Activated naive CD8-positive, alpha-beta T cell (primary cell): ENCODE data around the gene TPT1.

Experiments used
- H3K27ac Mint-ChIP-seq: one replicate; pipeline ENCODE4 v1.8.0; 2021; ENCODE audit warnings: mixed read lengths
- H3K27me3 Mint-ChIP-seq: one replicate; pipeline ENCODE4 v1.8.0; 2021; ENCODE audit warnings: mixed read lengths
- H3K36me3 Mint-ChIP-seq: one replicate; pipeline ENCODE4 v1.8.0; 2021; ENCODE audit warnings: mixed read lengths
- H3K4me1 Mint-ChIP-seq: one replicate; pipeline ENCODE4 v1.8.0; 2021; ENCODE audit warnings: low read depth, mixed read lengths
- H3K4me3 Mint-ChIP-seq: one replicate; pipeline ENCODE4 v1.8.0; 2021; ENCODE audit warnings: mild to moderate bottlenecking, mixed read lengths
- H3K9me3 Mint-ChIP-seq: one replicate; pipeline ENCODE4 v1.8.0; 2021; ENCODE audit warnings: low read depth, mixed read lengths

The TPT1 gene

DNA sequence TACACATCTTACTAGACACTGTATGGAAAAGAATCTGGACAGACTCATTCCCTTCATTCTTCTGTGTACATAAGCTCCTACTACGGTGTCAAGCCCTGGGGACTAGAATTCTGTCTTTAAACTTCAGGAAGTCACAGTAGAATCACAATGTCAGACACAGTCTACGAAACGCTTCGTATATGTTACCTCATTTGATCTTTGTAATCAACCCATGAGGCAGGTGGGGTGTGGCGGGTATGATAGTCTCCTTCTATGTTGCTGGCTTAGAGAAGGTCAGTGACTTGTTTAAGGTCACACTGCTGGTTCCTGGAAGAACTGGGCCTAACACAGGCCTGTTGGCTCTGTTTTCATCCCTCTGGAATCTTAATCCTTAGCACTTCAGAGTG, 32.2 kb upstream of the TPT1 start:
- Mint-ChIP-seq H3K36me3 (peaks cover 5% of the 10 kb centered on the region), H3K27me3 (no peaks in the 10 kb centered on the region), H3K9me3 (no peaks in the 10 kb centered on the region), H3K27ac (no peak overlapping the region), H3K4me3 (no peak overlapping the region), H3K4me1 (peaks cover 25% of the 10 kb centered on the region)

GRCh38 chr13:45372189-45373161, 31.5 kb upstream of the TPT1 start:
- no peaks in the 10 kb centered on the region for H3K27me3 Mint-ChIP-seq
- peaks cover 32% of the 10 kb centered on the region for H3K4me1 Mint-ChIP-seq
- peaks cover 5% of the 10 kb centered on the region for H3K36me3 Mint-ChIP-seq
- no peak overlapping the region for H3K27ac Mint-ChIP-seq
- H3K9me3 Mint-ChIP-seq, result no peaks in the 10 kb centered on the region
- no peak overlapping the region for H3K4me3 Mint-ChIP-seq

GRCh38 chr13:45370922-45371406, 30.0 kb upstream of the TPT1 start:
- Mint-ChIP-seq H3K36me3 (peaks cover 5% of the 10 kb centered on the region), H3K4me3 (no peak overlapping the region), H3K9me3 (no peaks in the 10 kb centered on the region), H3K27ac (no peak overlapping the region), H3K27me3 (no peaks in the 10 kb centered on the region), H3K4me1 (peaks cover 41% of the 10 kb centered on the region)

DNA sequence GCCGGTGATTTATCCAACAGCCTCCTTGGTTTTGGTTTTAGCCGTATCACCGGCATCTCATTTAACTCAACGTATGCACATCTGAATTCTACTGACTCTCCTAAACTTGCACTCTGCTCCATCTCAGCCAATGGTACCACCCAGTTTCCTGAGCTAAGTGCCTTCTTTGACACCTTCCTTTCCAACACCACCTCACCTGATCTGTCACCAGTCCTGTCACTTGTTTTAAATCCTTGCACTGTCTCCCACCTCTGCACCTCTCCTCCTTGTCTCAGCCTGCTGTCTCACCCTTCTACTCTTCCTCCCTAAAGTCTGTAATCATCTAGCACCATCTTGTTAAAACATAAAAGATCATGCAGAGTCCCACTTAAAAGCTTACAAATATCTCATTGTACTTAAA, 28.1 kb upstream of the TPT1 start:
- Mint-ChIP-seq H3K4me1 (peaks cover 51% of the 10 kb centered on the region), H3K27me3 (no peaks in the 10 kb centered on the region), H3K36me3 (peaks cover 7% of the 10 kb centered on the region), H3K4me3 (no peak overlapping the region), H3K9me3 (no peaks in the 10 kb centered on the region), H3K27ac (peak overlapping the region; percentile 82)

DNA sequence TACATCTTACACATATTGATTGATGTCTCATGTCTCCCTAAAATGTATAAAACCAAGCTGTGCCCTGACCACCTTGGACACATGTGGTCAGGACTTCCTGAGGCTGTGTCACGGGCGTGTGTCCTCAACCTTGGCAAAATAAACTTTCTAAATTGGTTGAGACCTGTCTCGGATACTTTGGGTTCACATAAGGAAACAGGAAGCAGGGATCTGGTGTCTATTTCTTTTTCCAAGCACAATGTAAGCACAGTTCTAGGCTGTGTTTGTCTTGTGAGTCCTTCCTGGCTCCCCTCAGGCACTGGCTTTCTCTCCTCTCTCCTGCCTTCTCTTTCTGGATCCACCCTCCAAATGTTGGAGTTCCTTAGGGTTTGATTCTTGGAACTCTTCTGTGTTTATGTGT, 27.6 kb upstream of the TPT1 start:
- H3K27ac Mint-ChIP-seq, result peak overlapping the region; percentile 82
- no peak overlapping the region for H3K4me3 Mint-ChIP-seq
- peaks cover 56% of the 10 kb centered on the region for H3K4me1 Mint-ChIP-seq
- H3K36me3 Mint-ChIP-seq, result peaks cover 7% of the 10 kb centered on the region
- H3K27me3 Mint-ChIP-seq, result no peaks in the 10 kb centered on the region
- peaks cover 4% of the 10 kb centered on the region for H3K9me3 Mint-ChIP-seq

- peaks cover 9% of the 10 kb centered on the region for H3K36me3 Mint-ChIP-seq
- H3K9me3 Mint-ChIP-seq, result peaks cover 4% of the 10 kb centered on the region
- H3K27me3 Mint-ChIP-seq, result no peaks in the 10 kb centered on the region
- peak overlapping the region; percentile 68 for H3K4me3 Mint-ChIP-seq
- peak overlapping the region; percentile 82 for H3K27ac Mint-ChIP-seq
- peaks cover 59% of the 10 kb centered on the region for H3K4me1 Mint-ChIP-seq
Measured at GRCh38 chr13:45368005-45368404, 27.0 kb upstream of the TPT1 start.

DNA sequence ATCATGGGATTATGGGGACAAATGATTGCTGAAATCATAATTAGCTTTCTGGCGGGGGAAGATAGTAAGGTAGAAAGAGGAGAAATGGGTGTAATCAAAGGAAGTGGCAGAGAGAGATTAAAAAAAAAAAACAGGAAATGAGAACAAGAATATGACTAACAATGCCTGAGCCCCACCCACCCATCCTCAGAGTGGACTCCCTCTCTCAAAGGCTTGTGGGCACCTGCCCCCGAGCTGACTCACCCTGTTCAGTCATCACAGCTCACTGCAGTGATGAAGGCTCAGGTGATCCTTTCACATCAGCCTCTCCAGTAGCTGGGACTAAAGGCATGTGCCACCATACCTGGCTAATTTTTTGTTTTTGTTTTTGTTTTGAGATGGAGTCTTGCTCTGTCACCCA, 26.4 kb upstream of the TPT1 start:
- H3K27me3 Mint-ChIP-seq, result no peaks in the 10 kb centered on the region
- peaks cover 4% of the 10 kb centered on the region for H3K9me3 Mint-ChIP-seq
- H3K27ac Mint-ChIP-seq, result peak overlapping the region; percentile 82
- H3K36me3 Mint-ChIP-seq, result peaks cover 9% of the 10 kb centered on the region
- peak overlapping the region; percentile 68 for H3K4me3 Mint-ChIP-seq
- H3K4me1 Mint-ChIP-seq, result peaks cover 63% of the 10 kb centered on the region

DNA sequence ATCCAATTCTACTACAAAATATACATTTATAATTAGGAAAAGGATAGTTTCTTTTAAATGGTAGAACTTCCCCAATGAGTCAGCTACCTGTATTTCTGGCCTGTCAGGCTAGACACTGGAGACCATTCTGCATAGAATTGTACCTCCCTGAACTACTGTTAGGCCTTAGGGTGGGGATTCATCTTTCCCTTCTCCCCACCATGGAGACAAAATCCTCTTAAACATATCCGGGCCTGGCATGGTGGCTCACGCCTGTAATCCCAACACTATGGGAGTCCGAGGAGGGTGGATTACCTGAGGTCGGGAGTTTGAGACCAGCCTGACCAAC, 24.5 kb upstream of the TPT1 start:
- peaks cover 16% of the 10 kb centered on the region for H3K36me3 Mint-ChIP-seq
- no peaks in the 10 kb centered on the region for H3K27me3 Mint-ChIP-seq
- peaks cover 4% of the 10 kb centered on the region for H3K9me3 Mint-ChIP-seq
- peak overlapping the region; percentile 22 for H3K27ac Mint-ChIP-seq
- H3K4me3 Mint-ChIP-seq, result no peak overlapping the region
- peaks cover 64% of the 10 kb centered on the region for H3K4me1 Mint-ChIP-seq

- Mint-ChIP-seq H3K27me3 (no peaks in the 10 kb centered on the region), H3K27ac (peak overlapping the region; percentile 80), H3K4me3 (no peak overlapping the region), H3K36me3 (peaks cover 19% of the 10 kb centered on the region), H3K4me1 (peaks cover 63% of the 10 kb centered on the region), H3K9me3 (peaks cover 4% of the 10 kb centered on the region)
Measured at GRCh38 chr13:45364876-45365557, 24.0 kb upstream of the TPT1 start.

GRCh38 chr13:45362939-45363338, 22.0 kb upstream of the TPT1 start:
- no peak overlapping the region for H3K4me3 Mint-ChIP-seq
- H3K27me3 Mint-ChIP-seq, result no peaks in the 10 kb centered on the region
- peaks cover 45% of the 10 kb centered on the region for H3K4me1 Mint-ChIP-seq
- H3K9me3 Mint-ChIP-seq, result peaks cover 4% of the 10 kb centered on the region
- H3K36me3 Mint-ChIP-seq, result peaks cover 16% of the 10 kb centered on the region
- H3K27ac Mint-ChIP-seq, result peak overlapping the region; percentile 8

DNA sequence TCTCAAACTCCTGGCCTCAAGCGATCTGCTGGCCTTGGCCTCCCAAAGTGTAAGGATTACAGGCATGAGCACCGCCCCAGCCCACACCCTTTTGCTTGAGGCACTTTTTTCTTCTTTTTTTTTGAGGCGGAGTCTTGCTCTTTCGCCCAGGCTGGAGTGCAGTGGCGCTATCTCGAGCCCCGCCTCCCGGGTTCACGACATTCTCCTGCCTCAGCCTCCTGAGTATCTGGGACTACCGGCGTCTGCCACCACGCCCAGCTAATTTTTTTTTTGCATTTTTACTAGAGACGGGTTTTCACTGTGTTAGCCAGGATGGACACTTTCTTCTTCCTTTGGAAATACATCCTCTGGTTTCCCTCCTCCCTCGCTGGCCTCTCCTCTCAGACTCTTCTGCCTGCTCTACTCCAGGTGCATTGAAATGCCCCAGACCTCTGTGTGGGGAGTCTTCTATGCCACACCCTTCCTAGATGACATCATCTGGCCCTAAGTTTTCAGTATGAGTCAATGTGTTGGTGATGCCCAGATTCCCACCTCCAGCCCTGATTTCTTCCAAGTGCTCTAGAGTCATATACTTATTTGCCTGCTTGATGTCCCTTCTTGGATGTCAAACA, 20.7 kb upstream of the TPT1 start:
- Mint-ChIP-seq H3K4me3 (no peak overlapping the region), H3K9me3 (peaks cover 4% of the 10 kb centered on the region), H3K27ac (peak overlapping the region; percentile 42), H3K36me3 (peaks cover 16% of the 10 kb centered on the region), H3K4me1 (peaks cover 37% of the 10 kb centered on the region), H3K27me3 (no peaks in the 10 kb centered on the region)

DNA sequence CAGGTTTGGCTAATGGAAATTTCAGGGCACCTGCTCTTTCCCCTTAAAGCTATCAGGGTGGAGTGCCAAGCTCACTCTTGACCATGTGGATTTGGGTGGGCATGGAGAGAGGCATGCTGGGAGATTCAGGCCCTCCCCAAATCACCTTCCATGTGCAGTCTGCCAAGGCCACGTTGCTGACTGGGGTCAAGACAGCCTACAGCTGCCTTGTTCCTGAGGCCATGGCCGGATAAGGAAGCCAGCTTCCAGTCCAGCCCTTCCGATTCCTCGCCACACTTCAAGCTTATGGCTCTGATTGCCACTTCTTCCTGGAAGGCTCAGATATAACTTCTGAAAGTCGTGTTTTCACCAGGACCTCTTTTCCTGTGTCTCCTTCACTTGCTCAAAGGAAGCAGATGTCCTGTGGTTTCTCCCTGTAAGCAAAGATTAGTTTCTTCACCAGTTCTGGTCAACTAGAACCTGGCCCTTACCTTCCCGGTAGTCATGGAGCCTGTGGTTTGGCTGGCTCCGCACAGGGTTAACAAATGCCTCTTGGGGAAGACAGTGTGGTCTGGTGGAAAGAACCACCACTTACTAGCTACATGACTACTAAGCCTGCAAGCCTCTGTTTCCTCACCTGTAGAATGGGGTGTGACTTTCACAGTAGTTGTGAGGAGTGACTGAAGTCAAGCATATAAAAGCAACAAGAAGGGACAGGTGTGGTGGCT, 16.1 kb upstream of the TPT1 start:
- Mint-ChIP-seq H3K36me3 (peaks cover 12% of the 10 kb centered on the region), H3K27me3 (no peaks in the 10 kb centered on the region), H3K4me1 (peaks cover 10% of the 10 kb centered on the region), H3K4me3 (no peak overlapping the region), H3K9me3 (no peaks in the 10 kb centered on the region), H3K27ac (peak overlapping the region; percentile 75)

- Mint-ChIP-seq H3K27me3 (no peaks in the 10 kb centered on the region), H3K9me3 (no peaks in the 10 kb centered on the region), H3K4me3 (no peak overlapping the region), H3K36me3 (peaks cover 10% of the 10 kb centered on the region), H3K4me1 (peaks cover 4% of the 10 kb centered on the region), H3K27ac (no peak overlapping the region)
Measured at GRCh38 chr13:45353895-45354294, 12.9 kb upstream of the TPT1 start.

- Mint-ChIP-seq H3K27ac (no peak overlapping the region), H3K4me3 (no peak overlapping the region), H3K4me1 (peaks cover 3% of the 10 kb centered on the region), H3K27me3 (no peaks in the 10 kb centered on the region), H3K9me3 (no peaks in the 10 kb centered on the region), H3K36me3 (peaks cover 10% of the 10 kb centered on the region)
Measured at GRCh38 chr13:45352031-45352430, 11.0 kb upstream of the TPT1 start.
